Measurements from ENCODE around the gene CTRB2. TPM values are rescaled to one million over a fixed set of nuclear protein-coding genes. Genes with fewer than 3 reads are reported as not detected.

Gene CTRB2
- total and polyA plus RNA-seq, 4 donors: 0.09 to 0.33 TPM; not detected in 2

GRCh38 chr16:75226550-75227360 is 19.8 kb upstream of the CTRB2 start:
- no peaks in the 10 kb centered on the region for H3K27me3 ChIP-seq (ENCODE audit: control insufficient read depth in 4 of 4, insufficient read depth in 4 of 4, low read length in 3 of 4)

More at GRCh38 chr16:75226550-75227360, 19.8 kb upstream of the CTRB2 start:
- Histone ChIP-seq H3K9me3 (ENCODE audit: control insufficient read depth in 4 of 4, low read length in 3 of 4) (no peaks in the 10 kb centered on the region), H3K9ac (ENCODE audit: low read depth in 1 of 2, low read length in 2 of 2) (no peak overlapping the region), H3K4me1 (ENCODE audit: control insufficient read depth in 4 of 4, insufficient read depth in 4 of 4, low read length in 3 of 4) (peaks cover 0 to 2% (median 0%) of the 10 kb centered on the region in 4 donors), H3K27ac (ENCODE audit: low read depth in 1 of 2, low read length in 2 of 2) (no peak overlapping the region), H3K4me3 (ENCODE audit: low read depth in 1 of 3, low read length in 3 of 3) (no peak overlapping the region), H3K36me3 (ENCODE audit: control insufficient read depth in 4 of 4, insufficient read depth in 3 of 4, low read depth in 1 of 4, low read length in 3 of 4) (peaks cover 3 to 16% (median 13%) of the 10 kb centered on the region in 4 donors)
- no peak for DNase-seq (ENCODE audit: low spot score)
- no peak for TF ChIP-seq SP1 (IDR thresholded peaks at IDR 0.05)
- TF ChIP-seq GABPA (IDR thresholded peaks at IDR 0.05 in 1 of 2, conservative IDR thresholded peaks at IDR 0.05 in 1 of 2): no peak
- no peak for TF ChIP-seq YY1 (IDR thresholded peaks at IDR 0.05)
- no peak for TF ChIP-seq ZBTB33 (IDR thresholded peaks at IDR 0.05)
- TF ChIP-seq MAX (IDR thresholded peaks at IDR 0.05): no peak
- TF ChIP-seq RXRA (IDR thresholded peaks at IDR 0.05): no peak
- no peak for TF ChIP-seq CTCF (IDR thresholded peaks at IDR 0.05; ENCODE audit: low read depth, low read length, missing input control)
- TF ChIP-seq NR2F2 (IDR thresholded peaks at IDR 0.05): no peak
- no peak for TF ChIP-seq REST (IDR thresholded peaks at IDR 0.05)
- TF ChIP-seq FOXA1 (IDR thresholded peaks at IDR 0.05): no peak
- TF ChIP-seq EGR1 (IDR thresholded peaks at IDR 0.05; ENCODE audit: low read depth in 2 of 2): no peak
- no peak for TF ChIP-seq FOXA2 (IDR thresholded peaks at IDR 0.05)
- no peak for TF ChIP-seq ATF3 (IDR thresholded peaks at IDR 0.05)
- TF ChIP-seq TAF1 (conservative IDR thresholded peaks at IDR 0.05): no peak
- TF ChIP-seq HNF4G (IDR thresholded peaks at IDR 0.05): no peak
- TF ChIP-seq RAD21 (IDR thresholded peaks at IDR 0.05): no peak
- TF ChIP-seq JUND (IDR thresholded peaks at IDR 0.05): no peak
- no peak for TF ChIP-seq HNF4A (conservative IDR thresholded peaks at IDR 0.05)
- WGBS: 57% methylated on average over 22 of the region's 22 CpGs

Data from liver (tissue), 9 donors.